DMS114 treated with DMSO at 0.1 percent for 48 hours (cell line): Measurements from ENCODE around the gene MAPK8IP1.

Experiments used
- DNase-seq: peaks from one replicate; lab custom pipeline; 2025; ENCODE audit not compliant: unreplicated experiment; lab: John Stamatoyannopoulos, UW

MAPK8IP1 gene

GRCh38 chr11:45936511-45937054 lies 51.1 kb downstream of the MAPK8IP1 start:
- no peak for DNase-seq

- DNase-seq: no peak
Measured at GRCh38 chr11:45937916-45938315, 52.5 kb downstream of the MAPK8IP1 start.

GRCh38 chr11:45939836-45940235 lies 54.4 kb downstream of the MAPK8IP1 start:
- no peak for DNase-seq

GRCh38 chr11:45941285-45941684 lies 55.8 kb downstream of the MAPK8IP1 start:
- DNase-seq: no peak

GRCh38 chr11:45942381-45942780 lies 56.9 kb downstream of the MAPK8IP1 start:
- DNase-seq: no peak

GRCh38 chr11:45945397-45945999 lies 60.0 kb downstream of the MAPK8IP1 start:
- DNase-seq: no peak

- DNase-seq: no peak
Measured at GRCh38 chr11:45947885-45948284, 62.4 kb downstream of the MAPK8IP1 start.

- no peak for DNase-seq
Measured at GRCh38 chr11:45948356-45948755, 62.9 kb downstream of the MAPK8IP1 start.

GRCh38 chr11:45949992-45950407 lies 64.5 kb downstream of the MAPK8IP1 start:
- DNase-seq: no peak
